ENCODE results near the gene BLZF1. TPM values are rescaled to one million over a fixed set of nuclear protein-coding genes. Genes with fewer than 3 reads are reported as not detected.

Gene BLZF1
- total RNA-seq, 2 donors from 2014 or later = 13.9 to 14.3 TPM

Other genes starting within 250 kb of the BLZF1 start
- 10 to 100 TPM in 1 of 2 donors, 1 to 10 TPM in 1; 8.8 to 10.8 TPM for gene NME7, start 398 bp upstream of the BLZF1 start, total RNA-seq
- under 1 TPM; 0.14 to 0.31 TPM for gene CCDC181, start 59.3 kb downstream of the BLZF1 start, total RNA-seq
- 1 to 10 TPM; 6.3 to 8.0 TPM for gene SLC19A2, start 117.7 kb downstream of the BLZF1 start, total RNA-seq
- gene F5, start 218.3 kb downstream of the BLZF1 start, total RNA-seq = under 1 TPM; 0.47 to 0.55 TPM

Data from natural killer cell treated with Interleukin-12 subunit alpha and Interleukin-12 subunit beta and Interleukin-15 and Interleukin-18, amount 100 ng/mL, for 72 hours (primary cell).